GM12864 (cell line): ENCODE data around the gene CDK12.
A peak's percentile ranks its signal among the peaks of the same experiment; 100 is the strongest.

ENCODE experiments used
- DNase-seq: peaks from one replicate; pipeline ENCODE4 v3.0.0-alpha.2; 2011; ENCODE audit warnings: low read depth
- H3K4me3 ChIP-seq: 2 replicates; pipeline ENCODE4 v1.5.1; 2011; ENCODE audit warnings: mild to moderate bottlenecking, low read depth, low read length, control low read depth
- TF ChIP-seq, protein P1 (sequence below): IDR thresholded peaks from 2 replicates; pipeline ENCODE4 v1.5.1; 2011; ENCODE audit warnings: low read depth, mild to moderate bottlenecking, moderate library complexity, low read length, control low read depth, inconsistent platforms; ENCODE audit errors: missing control alignments

CDK12 gene

DNA sequence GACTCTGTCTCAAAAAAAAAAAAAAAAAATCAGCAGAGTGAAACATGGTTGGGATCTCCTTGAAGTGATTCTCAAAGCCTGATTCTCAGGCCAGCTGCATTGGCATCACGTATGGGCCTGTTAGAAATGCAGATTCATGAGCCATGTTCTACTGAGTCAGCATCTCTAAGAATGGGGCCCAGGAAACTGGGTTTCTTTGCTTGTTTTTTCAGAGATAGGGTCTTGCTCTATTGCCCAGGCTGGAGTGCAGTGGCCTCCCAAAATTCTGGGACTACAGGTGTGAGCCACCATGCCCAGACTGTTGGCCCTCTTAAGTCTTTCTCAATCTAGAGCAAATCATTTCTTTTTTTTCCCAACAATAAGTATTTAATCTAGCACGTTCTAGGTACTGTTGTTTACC is 47.7 kb downstream of the CDK12 start:
- TF ChIP-seq, protein P1, sequence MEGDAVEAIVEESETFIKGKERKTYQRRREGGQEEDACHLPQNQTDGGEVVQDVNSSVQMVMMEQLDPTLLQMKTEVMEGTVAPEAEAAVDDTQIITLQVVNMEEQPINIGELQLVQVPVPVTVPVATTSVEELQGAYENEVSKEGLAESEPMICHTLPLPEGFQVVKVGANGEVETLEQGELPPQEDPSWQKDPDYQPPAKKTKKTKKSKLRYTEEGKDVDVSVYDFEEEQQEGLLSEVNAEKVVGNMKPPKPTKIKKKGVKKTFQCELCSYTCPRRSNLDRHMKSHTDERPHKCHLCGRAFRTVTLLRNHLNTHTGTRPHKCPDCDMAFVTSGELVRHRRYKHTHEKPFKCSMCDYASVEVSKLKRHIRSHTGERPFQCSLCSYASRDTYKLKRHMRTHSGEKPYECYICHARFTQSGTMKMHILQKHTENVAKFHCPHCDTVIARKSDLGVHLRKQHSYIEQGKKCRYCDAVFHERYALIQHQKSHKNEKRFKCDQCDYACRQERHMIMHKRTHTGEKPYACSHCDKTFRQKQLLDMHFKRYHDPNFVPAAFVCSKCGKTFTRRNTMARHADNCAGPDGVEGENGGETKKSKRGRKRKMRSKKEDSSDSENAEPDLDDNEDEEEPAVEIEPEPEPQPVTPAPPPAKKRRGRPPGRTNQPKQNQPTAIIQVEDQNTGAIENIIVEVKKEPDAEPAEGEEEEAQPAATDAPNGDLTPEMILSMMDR, result no peak
- no peak for DNase-seq
- no peak overlapping the region for H3K4me3 ChIP-seq

DNA sequence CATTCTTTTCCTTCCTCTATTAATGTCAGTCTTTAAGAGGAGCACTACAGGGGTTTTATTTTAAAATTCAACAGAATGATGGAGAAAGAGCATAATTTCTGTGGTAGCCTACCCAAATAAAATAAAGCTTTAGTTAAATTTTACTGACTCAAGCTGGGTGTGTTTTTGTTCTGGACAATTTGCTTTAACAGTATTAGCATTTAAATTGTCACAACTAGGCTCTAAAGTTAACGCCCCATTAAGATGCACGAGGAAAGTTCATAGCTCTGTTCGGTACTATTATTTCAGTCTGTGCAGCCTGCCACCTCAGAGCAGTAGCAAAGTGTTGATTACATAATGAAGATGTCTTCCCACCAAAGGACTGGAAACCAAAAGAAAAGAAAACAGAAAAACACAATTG is 52.0 kb downstream of the CDK12 start:
- DNase-seq, result no peak
- TF ChIP-seq, protein P1, result no peak
- no peak overlapping the region for H3K4me3 ChIP-seq

DNA sequence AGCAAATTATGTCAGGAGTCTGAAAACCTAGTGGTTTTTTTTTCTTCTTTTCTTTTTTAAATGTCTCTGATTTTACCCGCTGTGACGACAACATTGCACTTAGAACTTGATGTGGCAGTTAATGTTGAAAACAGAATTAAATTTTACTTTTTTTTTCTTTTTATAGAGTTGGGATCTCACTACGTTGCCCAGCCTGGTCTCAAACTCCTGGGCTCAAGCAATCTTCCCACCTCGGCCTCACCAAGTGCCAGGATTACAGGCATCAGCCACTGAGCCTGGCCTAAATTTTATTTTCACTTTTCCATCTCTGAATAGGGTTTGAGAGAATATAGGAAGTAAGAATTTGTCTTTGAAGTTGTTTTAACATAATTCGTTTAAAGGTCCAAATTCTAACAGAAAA is 52.6 kb downstream of the CDK12 start:
- TF ChIP-seq, protein P1, result no peak
- no peak for DNase-seq

DNA sequence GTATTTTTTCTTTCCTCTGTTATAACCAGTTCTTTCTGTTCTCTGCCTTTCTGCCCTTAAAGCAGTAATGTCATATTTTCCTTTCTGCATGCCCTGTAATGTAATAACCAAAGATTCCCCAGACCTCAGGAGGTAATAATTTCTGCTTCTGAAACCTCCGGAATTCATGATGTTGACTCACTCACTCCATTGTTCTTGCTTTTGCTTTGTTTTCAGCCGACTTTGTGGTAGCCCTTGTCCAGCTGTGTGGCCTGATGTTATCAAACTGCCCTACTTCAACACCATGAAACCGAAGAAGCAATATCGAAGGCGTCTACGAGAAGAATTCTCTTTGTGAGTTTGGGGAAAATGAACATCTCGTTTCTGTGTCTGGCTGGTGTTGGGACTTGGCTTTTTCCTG is 55.9 kb downstream of the CDK12 start:
- TF ChIP-seq, protein P1, result no peak
- no peak for DNase-seq

More for the DNA sequence above, 52.6 kb downstream of the CDK12 start:
- no peak overlapping the region for H3K4me3 ChIP-seq

DNA sequence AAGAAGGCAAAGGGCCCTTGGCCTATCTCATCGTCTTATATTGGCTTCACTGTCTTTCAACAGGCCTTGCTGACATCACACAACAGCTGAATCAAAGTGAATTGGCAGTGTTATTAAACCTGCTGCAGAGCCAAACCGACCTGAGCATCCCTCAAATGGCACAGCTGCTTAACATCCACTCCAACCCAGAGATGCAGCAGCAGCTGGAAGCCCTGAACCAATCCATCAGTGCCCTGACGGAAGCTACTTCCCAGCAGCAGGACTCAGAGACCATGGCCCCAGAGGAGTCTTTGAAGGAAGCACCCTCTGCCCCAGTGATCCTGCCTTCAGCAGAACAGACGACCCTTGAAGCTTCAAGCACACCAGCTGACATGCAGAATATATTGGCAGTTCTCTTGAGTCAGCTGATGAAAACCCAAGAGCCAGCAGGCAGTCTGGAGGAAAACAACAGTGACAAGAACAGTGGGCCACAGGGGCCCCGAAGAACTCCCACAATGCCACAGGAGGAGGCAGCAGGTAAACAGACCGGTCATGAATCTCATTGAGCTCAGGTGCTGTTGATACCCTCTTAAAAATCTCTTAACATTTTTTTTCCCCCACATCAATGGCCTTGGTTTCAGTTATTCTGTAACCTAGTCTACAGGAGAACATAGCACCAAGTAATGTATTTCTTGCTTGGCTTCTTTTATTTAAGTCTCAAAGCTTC is 64.7 kb downstream of the CDK12 start:
- H3K4me3 ChIP-seq, result no peak overlapping the region
- DNase-seq, result no peak
- TF ChIP-seq, protein P1, result no peak

More for the DNA sequence above, 55.9 kb downstream of the CDK12 start:
- H3K4me3 ChIP-seq, result no peak overlapping the region

DNA sequence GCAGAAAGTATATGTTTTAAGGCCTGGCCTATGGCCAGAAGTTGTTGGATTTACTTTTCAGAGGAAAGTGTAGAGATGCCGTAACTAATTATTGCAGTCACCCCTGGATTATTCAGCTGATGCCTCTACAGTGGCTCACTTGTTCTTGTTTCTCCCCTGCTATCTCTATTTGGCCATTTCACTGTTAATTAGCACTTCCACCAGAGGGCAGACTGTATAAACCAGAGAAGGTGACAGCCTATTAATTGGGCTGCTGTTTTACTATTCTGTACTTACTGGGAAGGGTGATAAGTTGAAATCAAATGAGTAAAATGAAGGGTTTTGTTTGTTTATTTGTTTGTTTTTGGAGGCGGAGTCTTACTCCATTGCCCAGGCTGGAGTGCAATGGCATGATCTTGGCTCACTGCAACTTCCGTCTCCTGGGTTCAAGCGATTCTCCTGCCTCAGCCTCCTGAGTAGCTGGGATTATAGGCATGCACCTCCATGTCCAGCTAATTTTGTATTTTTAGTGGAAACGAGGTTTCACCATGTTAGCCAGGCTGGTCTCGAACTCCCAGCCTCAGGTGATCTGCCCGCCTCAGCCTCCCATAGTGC is 66.0 kb downstream of the CDK12 start:
- no peak for DNase-seq
- no peak overlapping the region for H3K4me3 ChIP-seq
- TF ChIP-seq, protein P1, result peak; percentile 40

DNA sequence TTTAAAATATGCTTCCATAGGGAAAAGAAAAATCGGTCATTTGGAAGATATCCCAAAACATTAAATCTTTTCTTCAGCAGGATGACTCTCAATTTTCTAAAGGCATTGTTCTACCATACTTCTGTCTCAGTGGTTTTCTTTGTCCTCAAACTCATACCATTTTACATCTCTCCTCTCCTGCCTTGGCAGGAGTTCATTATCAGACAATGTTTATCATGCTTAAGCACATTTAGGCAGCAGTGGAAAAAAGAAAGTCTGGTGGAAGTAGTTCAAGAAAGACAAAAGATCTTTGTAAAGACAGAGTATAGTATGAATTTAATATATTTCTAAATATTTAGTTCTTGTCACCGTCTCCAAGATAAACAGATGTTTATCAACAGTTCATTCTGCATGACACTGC is 68.2 kb downstream of the CDK12 start:
- no peak overlapping the region for H3K4me3 ChIP-seq
- TF ChIP-seq, protein P1, result no peak
- DNase-seq, result no peak
